WTC11 (cell line): ENCODE data around the gene CAMK1. TPM values are rescaled to one million over a fixed set of nuclear protein-coding genes. Genes with fewer than 3 reads are reported as not detected.

Experiments
- ATAC-seq: fragments of 200-7000 bp; cut with Tn5 transposase; 2 replicates; pipeline ENCODE4 v1.10.0; 2021; ENCODE audit warnings: mild to moderate bottlenecking, moderate library complexity
- CTCF ChIA-PET: fragments of 300-600 bp; sonication (Branson Sonifier 250); formaldehyde crosslinking; loops from one replicate; lab custom pipeline; 2021; ENCODE audit warnings: antibody characterized with exemption; lab: Charles Lee
- POLR2A ChIA-PET: fragments of 350-600 bp; sonication (Branson Sonifier 250); formaldehyde crosslinking; loops from one replicate; lab custom pipeline; 2021; ENCODE audit warnings: antibody characterized with exemption; lab: Charles Lee
- DNase-seq: peaks from one replicate; pipeline ENCODE4 v3.0.0; 2021; ENCODE audit warnings: low spot score
- H3K27ac Mint-ChIP-seq: 2 replicates; pipeline ENCODE4 v1.8.0; 2021; ENCODE audit warnings: mixed read lengths
- H3K27me3 Mint-ChIP-seq: 2 replicates; pipeline ENCODE4 v1.8.0; 2021; ENCODE audit warnings: low read depth, mild to moderate bottlenecking, moderate library complexity, mixed read lengths
- H3K36me3 Mint-ChIP-seq: 2 replicates; pipeline ENCODE4 v1.8.0; 2021; ENCODE audit warnings: mixed read lengths
- H3K4me1 Mint-ChIP-seq: 2 replicates; pipeline ENCODE4 v1.8.0; 2022; ENCODE audit warnings: mixed read lengths
- H3K4me3 Mint-ChIP-seq: 2 replicates; pipeline ENCODE4 v1.8.0; 2021; ENCODE audit warnings: mild to moderate bottlenecking, moderate library complexity, mixed read lengths
- H3K9me3 Mint-ChIP-seq: 2 replicates; pipeline ENCODE4 v1.8.0; 2021; ENCODE audit warnings: mixed read lengths
- CBFB ChIP-seq: sonication (generic); formaldehyde crosslinking; IDR thresholded peaks from 2 replicates; pipeline ENCODE4 v1.8.1; 2022; ENCODE audit warnings: mild to moderate bottlenecking, low read depth, missing genetic modification reagents
- CREB1 ChIP-seq: sonication (generic); formaldehyde crosslinking; IDR thresholded peaks from 2 replicates; pipeline ENCODE4 v1.8.0; 2023; ENCODE audit warnings: mild to moderate bottlenecking, missing genetic modification reagents
- ETV6 ChIP-seq: sonication (generic); formaldehyde crosslinking; IDR thresholded peaks from 2 replicates; pipeline ENCODE4 v1.8.1; 2022; ENCODE audit warnings: mild to moderate bottlenecking, missing genetic modification reagents
- FOXK1 ChIP-seq: sonication (generic); formaldehyde crosslinking; IDR thresholded peaks from 2 replicates; pipeline ENCODE4 v1.8.0; 2022; ENCODE audit warnings: mild to moderate bottlenecking, moderate library complexity, missing genetic modification reagents
- GTF2I ChIP-seq: fragments of 250-450 bp; sonication (Bioruptor Pico); conservative IDR thresholded peaks from 2 replicates; pipeline ENCODE4 v1.4.0; 2021; ENCODE audit warnings: mild to moderate bottlenecking
- IRF2 ChIP-seq: sonication (generic); formaldehyde crosslinking; IDR thresholded peaks from 2 replicates; pipeline ENCODE4 v1.8.0; 2022; ENCODE audit warnings: low read depth, missing genetic modification reagents, borderline replicate concordance
- NFE2L1 ChIP-seq: sonication (generic); formaldehyde crosslinking; IDR thresholded peaks from 2 replicates; pipeline ENCODE4 v1.8.1; 2023; ENCODE audit warnings: missing genetic modification reagents
- OVOL2 ChIP-seq: fragments of 250-450 bp; sonication (Bioruptor Pico); IDR thresholded peaks from 2 replicates; pipeline ENCODE4 v1.9.0; 2021; ENCODE audit warnings: mild to moderate bottlenecking, borderline replicate concordance
- PRRX2 ChIP-seq: fragments of 250-450 bp; sonication (Bioruptor Pico); IDR thresholded peaks from 2 replicates; pipeline ENCODE4 v1.8.0; 2021; ENCODE audit warnings: mild to moderate bottlenecking
- SMAD3 ChIP-seq: sonication (generic); formaldehyde crosslinking; IDR thresholded peaks from 2 replicates; pipeline ENCODE4 v1.8.0; 2022; ENCODE audit warnings: missing genetic modification reagents, mild to moderate bottlenecking, borderline replicate concordance
- TP53 ChIP-seq: sonication (generic); formaldehyde crosslinking; IDR thresholded peaks from 2 replicates; pipeline ENCODE4 v1.8.1; 2023; ENCODE audit warnings: mild to moderate bottlenecking, missing genetic modification reagents
- ZNF263 ChIP-seq: sonication (generic); formaldehyde crosslinking; IDR thresholded peaks from 2 replicates; pipeline ENCODE4 v1.8.1; 2022; ENCODE audit warnings: low read depth, mild to moderate bottlenecking, moderate library complexity, missing genetic modification reagents
- total RNA-seq: library from RNA; stranded (reverse); gene quantifications from 3 replicates; pipeline ENCODE4 v1.2.3, GENCODE V29; 2021
- TF ChIP-seq, protein P1 (sequence below): sonication (generic); formaldehyde crosslinking; IDR thresholded peaks from 2 replicates; pipeline ENCODE4 v1.8.1; 2023; ENCODE audit warnings: mild to moderate bottlenecking, moderate library complexity, missing genetic modification reagents
- TF ChIP-seq, protein P2 (sequence below): fragments of 250-450 bp; sonication (Bioruptor Pico); IDR thresholded peaks from 2 replicates; pipeline ENCODE4 v1.9.0; 2021; ENCODE audit warnings: mild to moderate bottlenecking
- TF ChIP-seq, protein P3 (sequence below): sonication (generic); formaldehyde crosslinking; IDR thresholded peaks from 2 replicates; pipeline ENCODE4 v1.8.0; 2023; ENCODE audit warnings: missing genetic modification reagents
- TF ChIP-seq, protein P4 (sequence below): fragments of 200-600 bp; IDR thresholded peaks from 2 replicates; pipeline ENCODE4 v1.8.0; 2022; ENCODE audit warnings: antibody characterized with exemption
- TF ChIP-seq, protein P5 (sequence below): sonication (generic); formaldehyde crosslinking; IDR thresholded peaks from 2 replicates; pipeline ENCODE4 v1.8.1; 2023; ENCODE audit warnings: mild to moderate bottlenecking, missing genetic modification reagents, borderline replicate concordance
- TF ChIP-seq, protein P6 (sequence below): sonication (generic); formaldehyde crosslinking; IDR thresholded peaks from 2 replicates; pipeline ENCODE4 v1.8.1; 2023; ENCODE audit warnings: mild to moderate bottlenecking, missing genetic modification reagents

The CAMK1 gene
- total RNA-seq, 1 experiment from 2014 or later, result 3.1 TPM

DNA sequence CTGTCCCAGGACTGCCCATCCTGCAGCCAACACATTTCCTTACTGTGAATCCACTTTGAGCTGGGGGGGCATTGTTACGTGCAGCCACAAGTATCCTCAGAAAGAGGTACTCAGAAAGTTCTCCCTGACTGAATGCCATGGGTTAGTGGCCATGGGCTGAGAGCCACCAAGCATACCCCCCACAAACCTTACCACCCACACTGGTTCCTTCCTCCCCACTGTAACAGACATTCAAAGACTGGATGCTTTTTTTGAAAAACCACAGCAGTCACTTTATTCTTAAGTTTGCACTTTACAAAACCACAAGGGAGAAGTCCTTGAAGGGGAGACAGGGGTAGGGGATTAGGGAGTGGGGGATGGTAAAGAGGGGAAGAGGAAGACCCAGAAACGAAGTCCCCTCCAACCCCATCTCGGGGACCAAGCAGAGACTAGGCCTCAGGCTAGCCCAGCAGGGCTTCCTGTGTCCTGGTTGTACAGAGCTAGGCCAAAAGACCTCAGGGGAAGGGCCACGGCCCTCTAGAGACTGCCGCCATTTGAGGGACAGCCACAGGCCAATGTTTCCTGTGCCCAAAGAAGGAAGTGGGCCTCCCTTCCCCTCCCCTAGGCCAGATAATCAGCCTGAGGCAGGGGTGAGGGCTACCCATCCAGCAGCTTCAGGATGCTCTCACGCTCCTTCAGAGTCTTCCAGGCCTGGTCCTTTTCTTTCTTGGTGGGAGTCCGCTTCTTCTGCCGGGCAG is 10.1 kb upstream of the CAMK1 start (continued):
- TF ChIP-seq, protein P1, sequence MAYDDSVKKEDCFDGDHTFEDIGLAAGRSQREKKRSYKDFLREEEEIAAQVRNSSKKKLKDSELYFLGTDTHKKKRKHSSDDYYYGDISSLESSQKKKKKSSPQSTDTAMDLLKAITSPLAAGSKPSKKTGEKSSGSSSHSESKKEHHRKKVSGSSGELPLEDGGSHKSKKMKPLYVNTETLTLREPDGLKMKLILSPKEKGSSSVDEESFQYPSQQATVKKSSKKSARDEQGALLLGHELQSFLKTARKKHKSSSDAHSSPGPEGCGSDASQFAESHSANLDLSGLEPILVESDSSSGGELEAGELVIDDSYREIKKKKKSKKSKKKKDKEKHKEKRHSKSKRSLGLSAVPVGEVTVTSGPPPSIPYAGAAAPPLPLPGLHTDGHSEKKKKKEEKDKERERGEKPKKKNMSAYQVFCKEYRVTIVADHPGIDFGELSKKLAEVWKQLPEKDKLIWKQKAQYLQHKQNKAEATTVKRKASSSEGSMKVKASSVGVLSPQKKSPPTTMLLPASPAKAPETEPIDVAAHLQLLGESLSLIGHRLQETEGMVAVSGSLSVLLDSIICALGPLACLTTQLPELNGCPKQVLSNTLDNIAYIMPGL (CRISPR knock-in tag), result no peak
- TF ChIP-seq, protein P2, sequence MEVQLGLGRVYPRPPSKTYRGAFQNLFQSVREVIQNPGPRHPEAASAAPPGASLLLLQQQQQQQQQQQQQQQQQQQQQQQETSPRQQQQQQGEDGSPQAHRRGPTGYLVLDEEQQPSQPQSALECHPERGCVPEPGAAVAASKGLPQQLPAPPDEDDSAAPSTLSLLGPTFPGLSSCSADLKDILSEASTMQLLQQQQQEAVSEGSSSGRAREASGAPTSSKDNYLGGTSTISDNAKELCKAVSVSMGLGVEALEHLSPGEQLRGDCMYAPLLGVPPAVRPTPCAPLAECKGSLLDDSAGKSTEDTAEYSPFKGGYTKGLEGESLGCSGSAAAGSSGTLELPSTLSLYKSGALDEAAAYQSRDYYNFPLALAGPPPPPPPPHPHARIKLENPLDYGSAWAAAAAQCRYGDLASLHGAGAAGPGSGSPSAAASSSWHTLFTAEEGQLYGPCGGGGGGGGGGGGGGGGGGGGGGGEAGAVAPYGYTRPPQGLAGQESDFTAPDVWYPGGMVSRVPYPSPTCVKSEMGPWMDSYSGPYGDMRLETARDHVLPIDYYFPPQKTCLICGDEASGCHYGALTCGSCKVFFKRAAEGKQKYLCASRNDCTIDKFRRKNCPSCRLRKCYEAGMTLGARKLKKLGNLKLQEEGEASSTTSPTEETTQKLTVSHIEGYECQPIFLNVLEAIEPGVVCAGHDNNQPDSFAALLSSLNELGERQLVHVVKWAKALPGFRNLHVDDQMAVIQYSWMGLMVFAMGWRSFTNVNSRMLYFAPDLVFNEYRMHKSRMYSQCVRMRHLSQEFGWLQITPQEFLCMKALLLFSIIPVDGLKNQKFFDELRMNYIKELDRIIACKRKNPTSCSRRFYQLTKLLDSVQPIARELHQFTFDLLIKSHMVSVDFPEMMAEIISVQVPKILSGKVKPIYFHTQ (CRISPR knock-in tag), result no peak
- TF ChIP-seq CBFB (CRISPR knock-in tag) (no peak), TP53 (CRISPR knock-in tag) (no peak), ZNF263 (CRISPR knock-in tag) (no peak), CREB1 (CRISPR knock-in tag) (no peak), GTF2I (CRISPR knock-in tag) (no peak), FOXK1 (CRISPR knock-in tag) (no peak), ETV6 (CRISPR knock-in tag) (no peak)
- TF ChIP-seq, protein P3, sequence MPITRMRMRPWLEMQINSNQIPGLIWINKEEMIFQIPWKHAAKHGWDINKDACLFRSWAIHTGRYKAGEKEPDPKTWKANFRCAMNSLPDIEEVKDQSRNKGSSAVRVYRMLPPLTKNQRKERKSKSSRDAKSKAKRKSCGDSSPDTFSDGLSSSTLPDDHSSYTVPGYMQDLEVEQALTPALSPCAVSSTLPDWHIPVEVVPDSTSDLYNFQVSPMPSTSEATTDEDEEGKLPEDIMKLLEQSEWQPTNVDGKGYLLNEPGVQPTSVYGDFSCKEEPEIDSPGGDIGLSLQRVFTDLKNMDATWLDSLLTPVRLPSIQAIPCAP (CRISPR knock-in tag), result no peak

DNA sequence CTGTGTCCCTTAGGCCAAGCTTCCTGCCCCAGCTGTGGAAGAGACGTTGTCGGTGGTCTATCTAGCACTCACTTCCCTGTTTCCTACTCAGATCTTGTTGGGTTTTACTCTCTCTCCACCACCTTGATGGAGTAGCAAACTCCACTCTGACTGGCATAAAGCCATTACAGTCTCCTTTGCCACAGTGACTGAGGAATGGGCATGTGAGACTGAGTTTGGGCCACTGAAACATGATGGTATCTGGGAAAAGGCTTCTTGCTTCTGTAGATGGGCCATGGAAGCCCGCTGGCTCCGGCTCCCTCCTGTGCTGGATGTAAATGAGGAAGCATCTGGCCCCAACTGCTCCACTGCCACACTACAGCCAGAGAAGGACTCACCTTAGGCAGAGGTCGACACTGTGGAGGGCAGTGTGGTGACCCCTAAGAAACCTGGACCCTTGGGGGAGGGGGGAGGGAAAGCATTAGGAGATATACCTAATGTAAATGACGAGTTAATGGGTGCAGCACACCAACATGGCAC is 9.4 kb upstream of the CAMK1 start:
- H3K27me3 Mint-ChIP-seq, result peaks cover 32% of the 10 kb centered on the region
- ATAC-seq (peak; percentile 47), DNase-seq (no peak)
- ChIA-PET POLR2A (no interaction called here), CTCF (no interaction called here)
- no peak overlapping the region for H3K4me3 Mint-ChIP-seq
- H3K27ac Mint-ChIP-seq, result no peak overlapping the region
- peaks cover 28% of the 10 kb centered on the region for H3K36me3 Mint-ChIP-seq
- TF ChIP-seq, protein P4, sequence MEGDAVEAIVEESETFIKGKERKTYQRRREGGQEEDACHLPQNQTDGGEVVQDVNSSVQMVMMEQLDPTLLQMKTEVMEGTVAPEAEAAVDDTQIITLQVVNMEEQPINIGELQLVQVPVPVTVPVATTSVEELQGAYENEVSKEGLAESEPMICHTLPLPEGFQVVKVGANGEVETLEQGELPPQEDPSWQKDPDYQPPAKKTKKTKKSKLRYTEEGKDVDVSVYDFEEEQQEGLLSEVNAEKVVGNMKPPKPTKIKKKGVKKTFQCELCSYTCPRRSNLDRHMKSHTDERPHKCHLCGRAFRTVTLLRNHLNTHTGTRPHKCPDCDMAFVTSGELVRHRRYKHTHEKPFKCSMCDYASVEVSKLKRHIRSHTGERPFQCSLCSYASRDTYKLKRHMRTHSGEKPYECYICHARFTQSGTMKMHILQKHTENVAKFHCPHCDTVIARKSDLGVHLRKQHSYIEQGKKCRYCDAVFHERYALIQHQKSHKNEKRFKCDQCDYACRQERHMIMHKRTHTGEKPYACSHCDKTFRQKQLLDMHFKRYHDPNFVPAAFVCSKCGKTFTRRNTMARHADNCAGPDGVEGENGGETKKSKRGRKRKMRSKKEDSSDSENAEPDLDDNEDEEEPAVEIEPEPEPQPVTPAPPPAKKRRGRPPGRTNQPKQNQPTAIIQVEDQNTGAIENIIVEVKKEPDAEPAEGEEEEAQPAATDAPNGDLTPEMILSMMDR, result no peak
- no peak for TF ChIP-seq IRF2 (CRISPR knock-in tag)
- TF ChIP-seq PRRX2 (CRISPR knock-in tag), result no peak
- TF ChIP-seq, protein P5, sequence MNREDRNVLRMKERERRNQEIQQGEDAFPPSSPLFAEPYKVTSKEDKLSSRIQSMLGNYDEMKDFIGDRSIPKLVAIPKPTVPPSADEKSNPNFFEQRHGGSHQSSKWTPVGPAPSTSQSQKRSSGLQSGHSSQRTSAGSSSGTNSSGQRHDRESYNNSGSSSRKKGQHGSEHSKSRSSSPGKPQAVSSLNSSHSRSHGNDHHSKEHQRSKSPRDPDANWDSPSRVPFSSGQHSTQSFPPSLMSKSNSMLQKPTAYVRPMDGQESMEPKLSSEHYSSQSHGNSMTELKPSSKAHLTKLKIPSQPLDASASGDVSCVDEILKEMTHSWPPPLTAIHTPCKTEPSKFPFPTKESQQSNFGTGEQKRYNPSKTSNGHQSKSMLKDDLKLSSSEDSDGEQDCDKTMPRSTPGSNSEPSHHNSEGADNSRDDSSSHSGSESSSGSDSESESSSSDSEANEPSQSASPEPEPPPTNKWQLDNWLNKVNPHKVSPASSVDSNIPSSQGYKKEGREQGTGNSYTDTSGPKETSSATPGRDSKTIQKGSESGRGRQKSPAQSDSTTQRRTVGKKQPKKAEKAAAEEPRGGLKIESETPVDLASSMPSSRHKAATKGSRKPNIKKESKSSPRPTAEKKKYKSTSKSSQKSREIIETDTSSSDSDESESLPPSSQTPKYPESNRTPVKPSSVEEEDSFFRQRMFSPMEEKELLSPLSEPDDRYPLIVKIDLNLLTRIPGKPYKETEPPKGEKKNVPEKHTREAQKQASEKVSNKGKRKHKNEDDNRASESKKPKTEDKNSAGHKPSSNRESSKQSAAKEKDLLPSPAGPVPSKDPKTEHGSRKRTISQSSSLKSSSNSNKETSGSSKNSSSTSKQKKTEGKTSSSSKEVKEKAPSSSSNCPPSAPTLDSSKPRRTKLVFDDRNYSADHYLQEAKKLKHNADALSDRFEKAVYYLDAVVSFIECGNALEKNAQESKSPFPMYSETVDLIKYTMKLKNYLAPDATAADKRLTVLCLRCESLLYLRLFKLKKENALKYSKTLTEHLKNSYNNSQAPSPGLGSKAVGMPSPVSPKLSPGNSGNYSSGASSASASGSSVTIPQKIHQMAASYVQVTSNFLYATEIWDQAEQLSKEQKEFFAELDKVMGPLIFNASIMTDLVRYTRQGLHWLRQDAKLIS, result no peak
- TF ChIP-seq NFE2L1 (CRISPR knock-in tag), result no peak
- no peak for TF ChIP-seq GTF2I (CRISPR knock-in tag)
- TF ChIP-seq OVOL2 (CRISPR knock-in tag), result no peak
- TF ChIP-seq, protein P6, sequence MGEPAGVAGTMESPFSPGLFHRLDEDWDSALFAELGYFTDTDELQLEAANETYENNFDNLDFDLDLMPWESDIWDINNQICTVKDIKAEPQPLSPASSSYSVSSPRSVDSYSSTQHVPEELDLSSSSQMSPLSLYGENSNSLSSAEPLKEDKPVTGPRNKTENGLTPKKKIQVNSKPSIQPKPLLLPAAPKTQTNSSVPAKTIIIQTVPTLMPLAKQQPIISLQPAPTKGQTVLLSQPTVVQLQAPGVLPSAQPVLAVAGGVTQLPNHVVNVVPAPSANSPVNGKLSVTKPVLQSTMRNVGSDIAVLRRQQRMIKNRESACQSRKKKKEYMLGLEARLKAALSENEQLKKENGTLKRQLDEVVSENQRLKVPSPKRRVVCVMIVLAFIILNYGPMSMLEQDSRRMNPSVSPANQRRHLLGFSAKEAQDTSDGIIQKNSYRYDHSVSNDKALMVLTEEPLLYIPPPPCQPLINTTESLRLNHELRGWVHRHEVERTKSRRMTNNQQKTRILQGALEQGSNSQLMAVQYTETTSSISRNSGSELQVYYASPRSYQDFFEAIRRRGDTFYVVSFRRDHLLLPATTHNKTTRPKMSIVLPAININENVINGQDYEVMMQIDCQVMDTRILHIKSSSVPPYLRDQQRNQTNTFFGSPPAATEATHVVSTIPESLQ (CRISPR knock-in tag), result no peak
- TF ChIP-seq SMAD3 (CRISPR knock-in tag), result no peak
- H3K9me3 Mint-ChIP-seq, result no peaks in the 10 kb centered on the region
- H3K4me1 Mint-ChIP-seq, result no peaks in the 10 kb centered on the region
